Type B pancreatic cell (in vitro differentiated cells): Measurements from ENCODE around the gene ELF5. TPM values are rescaled to one million over a fixed set of nuclear protein-coding genes. Genes with fewer than 3 reads are reported as not detected.
A peak's percentile ranks its signal among the peaks of the same experiment; 100 is the strongest.

Source experiments
- DNase-seq: peaks from one replicate; pipeline ENCODE4 v3.0.0; 2021; ENCODE audit warnings: mixed read lengths; ENCODE audit not compliant: unreplicated experiment; ENCODE audit errors: extremely low spot score
- H3K27ac Mint-ChIP-seq: 2 replicates; pipeline ENCODE4 v1.8.0; 2021; ENCODE audit warnings: mild to moderate bottlenecking, mixed read lengths
- H3K27me3 Mint-ChIP-seq: 2 replicates; pipeline ENCODE4 v1.8.0; 2021; ENCODE audit warnings: mixed read lengths
- H3K36me3 Mint-ChIP-seq: 2 replicates; pipeline ENCODE4 v1.8.0; 2021; ENCODE audit warnings: mixed read lengths
- H3K4me1 Mint-ChIP-seq: one replicate; pipeline ENCODE4 v1.8.0; 2021; ENCODE audit warnings: mixed read lengths; ENCODE audit not compliant: unreplicated experiment
- H3K4me3 Mint-ChIP-seq: 2 replicates; pipeline ENCODE4 v1.8.0; 2021; ENCODE audit warnings: mild to moderate bottlenecking, mixed read lengths
- H3K9me3 Mint-ChIP-seq: 2 replicates; pipeline ENCODE4 v1.8.0; 2021; ENCODE audit warnings: mixed read lengths
- CTCF ChIP-seq: fragments of 200-600 bp; sonication (generic); conservative IDR thresholded peaks from 2 replicates; pipeline ENCODE4 v1.5.0; 2021; ENCODE audit warnings: antibody characterized with exemption, mild to moderate bottlenecking
- total RNA-seq: library from RNA; stranded (reverse); gene quantifications from 2 replicates; pipeline ENCODE4 v1.2.1, GENCODE V29; 2021; ENCODE audit warnings: low replicate concordance

The ELF5 gene
- total RNA-seq, 1 donor from 2014 or later, result 19.3 TPM

GRCh38 chr11:34552270-34552669 lies 38.7 kb upstream of the ELF5 start:
- peaks cover 3% of the 10 kb centered on the region for H3K27me3 Mint-ChIP-seq
- no peaks in the 10 kb centered on the region for H3K36me3 Mint-ChIP-seq
- H3K27ac Mint-ChIP-seq, result no peak overlapping the region
- no peak for TF ChIP-seq CTCF
- H3K9me3 Mint-ChIP-seq, result peaks cover 7% of the 10 kb centered on the region
- no peak for DNase-seq
- peaks cover 5% of the 10 kb centered on the region for H3K4me1 Mint-ChIP-seq
- H3K4me3 Mint-ChIP-seq, result no peak overlapping the region

DNA sequence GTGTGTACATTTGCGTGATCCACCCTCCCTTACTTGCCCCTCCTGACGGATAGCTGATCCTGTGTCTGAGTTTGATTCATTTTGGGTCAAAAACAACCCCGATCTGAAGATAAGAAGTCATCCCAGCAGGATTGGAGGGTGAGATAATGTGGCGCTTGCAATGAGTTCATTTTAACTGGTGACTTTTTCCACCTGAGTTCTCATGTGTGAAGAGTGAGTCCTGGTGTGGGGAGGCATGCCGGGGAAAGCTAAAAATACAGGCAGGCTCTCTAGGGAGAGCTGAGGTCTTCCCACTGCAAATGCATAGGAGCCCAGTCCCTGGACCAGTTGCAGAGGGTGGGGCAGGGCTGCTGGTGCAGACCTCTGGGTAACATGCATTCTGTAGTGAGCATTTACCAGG lies 35.7 kb upstream of the ELF5 start:
- Mint-ChIP-seq H3K4me1 (peaks cover 5% of the 10 kb centered on the region), H3K4me3 (no peak overlapping the region)

DNA sequence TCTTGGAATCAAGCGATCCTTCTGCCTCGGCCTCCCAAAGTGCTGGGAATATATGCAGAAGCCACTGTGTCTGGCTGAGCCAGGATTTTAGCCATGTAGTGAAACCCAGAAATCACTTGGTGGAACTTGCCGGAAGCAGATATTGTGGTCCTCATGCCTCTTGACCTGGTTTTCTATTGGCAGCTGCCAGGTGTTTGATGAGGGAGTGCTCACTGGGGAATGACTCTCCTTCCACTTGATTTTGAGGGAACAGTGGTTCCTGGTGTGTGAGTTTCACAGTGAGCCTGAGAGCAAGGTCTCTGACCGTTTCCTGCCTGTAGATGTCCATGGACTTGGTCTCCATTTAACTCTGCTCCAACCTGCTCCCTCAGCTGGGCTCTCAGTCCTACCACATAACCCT lies 34.7 kb upstream of the ELF5 start:
- Mint-ChIP-seq H3K27me3 (peaks cover 7% of the 10 kb centered on the region), H3K9me3 (no peaks in the 10 kb centered on the region), H3K4me3 (no peak overlapping the region)

More for the DNA sequence above, 35.7 kb upstream of the ELF5 start:
- Mint-ChIP-seq H3K36me3 (no peaks in the 10 kb centered on the region), H3K27ac (peak overlapping the region; percentile 54), H3K27me3 (peaks cover 7% of the 10 kb centered on the region), H3K9me3 (peaks cover under 1% of the 10 kb centered on the region)
- no peak for DNase-seq
- no peak for TF ChIP-seq CTCF

DNA sequence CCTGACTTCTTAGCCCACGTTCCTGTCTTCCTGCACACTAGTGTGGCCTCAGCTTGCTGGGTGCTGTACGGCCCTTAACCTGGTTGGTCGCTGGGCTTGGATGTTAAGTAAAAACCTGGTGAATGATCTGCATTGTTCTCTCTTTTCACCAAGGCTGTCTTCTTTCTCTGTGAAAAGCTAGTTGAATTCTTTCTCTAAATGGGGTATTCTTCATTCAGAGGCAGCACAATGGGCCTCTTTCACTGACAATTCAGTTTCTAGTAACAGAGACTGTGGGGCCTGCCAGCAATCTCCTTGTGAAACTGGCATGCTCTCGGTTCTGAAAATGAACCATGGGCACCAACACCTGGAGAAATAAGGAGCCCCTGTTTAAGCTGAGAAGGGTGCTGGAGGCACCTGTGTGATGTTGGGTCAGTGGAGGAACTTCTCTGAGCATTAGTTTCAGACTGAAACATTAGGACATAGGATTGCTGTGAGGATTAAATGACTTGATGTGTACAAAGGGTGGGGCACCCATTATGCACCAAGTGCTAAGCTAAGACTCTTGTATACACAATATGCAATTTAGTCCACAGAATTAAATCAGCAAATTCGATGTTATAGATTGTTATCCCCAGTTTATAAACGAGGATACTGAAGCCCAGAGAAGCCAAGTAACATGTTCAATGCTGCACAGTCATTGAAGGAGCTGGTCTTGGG lies 33.1 kb upstream of the ELF5 start:
- no peak for TF ChIP-seq CTCF
- no peaks in the 10 kb centered on the region for H3K9me3 Mint-ChIP-seq
- peaks cover 12% of the 10 kb centered on the region for H3K27me3 Mint-ChIP-seq
- no peak overlapping the region for H3K4me3 Mint-ChIP-seq
- peaks cover 5% of the 10 kb centered on the region for H3K4me1 Mint-ChIP-seq
- H3K27ac Mint-ChIP-seq, result no peak overlapping the region
- H3K36me3 Mint-ChIP-seq, result no peaks in the 10 kb centered on the region
- no peak for DNase-seq

More for the DNA sequence above, 34.7 kb upstream of the ELF5 start:
- no peaks in the 10 kb centered on the region for H3K36me3 Mint-ChIP-seq
- DNase-seq, result no peak
- H3K4me1 Mint-ChIP-seq, result peaks cover 5% of the 10 kb centered on the region
- no peak for TF ChIP-seq CTCF
- no peak overlapping the region for H3K27ac Mint-ChIP-seq

GRCh38 chr11:34542089-34542488 lies 28.5 kb upstream of the ELF5 start:
- H3K27me3 Mint-ChIP-seq, result peaks cover 27% of the 10 kb centered on the region
- no peaks in the 10 kb centered on the region for H3K4me1 Mint-ChIP-seq
- no peak overlapping the region for H3K4me3 Mint-ChIP-seq
- no peak for DNase-seq
- no peaks in the 10 kb centered on the region for H3K36me3 Mint-ChIP-seq
- no peak overlapping the region for H3K27ac Mint-ChIP-seq
- no peak for TF ChIP-seq CTCF
- peaks cover 4% of the 10 kb centered on the region for H3K9me3 Mint-ChIP-seq

DNA sequence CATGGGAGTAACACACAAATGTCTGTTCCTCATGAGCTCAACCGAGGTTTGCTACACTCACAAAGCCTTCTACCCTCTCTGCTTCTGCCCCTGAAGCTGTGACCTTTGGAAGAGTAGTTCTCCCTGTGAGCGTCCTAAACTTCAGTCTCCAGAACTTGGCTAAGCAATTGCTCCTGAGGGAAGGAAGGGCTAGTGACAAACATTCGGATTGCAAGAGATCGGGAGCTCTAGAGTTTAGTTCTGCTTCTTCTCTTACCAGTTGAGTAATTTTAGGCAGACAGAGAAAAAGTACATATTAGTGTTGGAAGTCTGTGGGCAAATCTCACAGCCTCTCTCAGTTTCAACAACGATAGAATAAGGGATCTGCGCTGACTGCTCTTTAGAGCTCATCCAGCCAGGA lies 27.3 kb upstream of the ELF5 start:
- peaks cover 4% of the 10 kb centered on the region for H3K9me3 Mint-ChIP-seq
- no peaks in the 10 kb centered on the region for H3K4me1 Mint-ChIP-seq
- no peak overlapping the region for H3K27ac Mint-ChIP-seq
- no peak overlapping the region for H3K4me3 Mint-ChIP-seq
- no peaks in the 10 kb centered on the region for H3K36me3 Mint-ChIP-seq
- no peak for DNase-seq
- peaks cover 29% of the 10 kb centered on the region for H3K27me3 Mint-ChIP-seq
- no peak for TF ChIP-seq CTCF
